Stomach (tissue), 4 donors: ENCODE results near the gene MZF1.

Source experiments
- POLR2A ChIP-seq, 4 donors: fragments of 450-650 bp; IDR thresholded peaks; one replicate each; pipeline ENCODE4 v1.6.1; 2016; ENCODE audit warnings: antibody characterized with exemption in 4 of 4, control low read depth in 2 of 4, mild to moderate bottlenecking in 1 of 4, moderate library complexity in 1 of 4
- POLR2AphosphoS5 ChIP-seq, 3 donors: sonication (generic); formaldehyde crosslinking; IDR thresholded peaks; one replicate each; pipeline ENCODE4 v1.6.1; 2016; ENCODE audit warnings: antibody characterized with exemption in 3 of 3
- TF ChIP-seq, protein P1 (sequence below), 7 experiments: fragments of 450-650 bp in 4 of 7; fragments of 200-600 bp in 3 of 7; sonication (generic) in 3 of 7; IDR thresholded peaks; one replicate each; pipeline ENCODE4 v1.5.1; 2016 to 2019; ENCODE audit warnings: antibody characterized with exemption in 7 of 7, control low read depth in 2 of 7, mild to moderate bottlenecking in 1 of 7

GRCh38 chr19:58584498-58585441 is 11.6 kb upstream of the MZF1 start:
- TF ChIP-seq POLR2A (IDR thresholded peaks at IDR 0.05) (no peak), POLR2AphosphoS5 (IDR thresholded peaks at IDR 0.05) (no peak)
- TF ChIP-seq, protein P1, sequence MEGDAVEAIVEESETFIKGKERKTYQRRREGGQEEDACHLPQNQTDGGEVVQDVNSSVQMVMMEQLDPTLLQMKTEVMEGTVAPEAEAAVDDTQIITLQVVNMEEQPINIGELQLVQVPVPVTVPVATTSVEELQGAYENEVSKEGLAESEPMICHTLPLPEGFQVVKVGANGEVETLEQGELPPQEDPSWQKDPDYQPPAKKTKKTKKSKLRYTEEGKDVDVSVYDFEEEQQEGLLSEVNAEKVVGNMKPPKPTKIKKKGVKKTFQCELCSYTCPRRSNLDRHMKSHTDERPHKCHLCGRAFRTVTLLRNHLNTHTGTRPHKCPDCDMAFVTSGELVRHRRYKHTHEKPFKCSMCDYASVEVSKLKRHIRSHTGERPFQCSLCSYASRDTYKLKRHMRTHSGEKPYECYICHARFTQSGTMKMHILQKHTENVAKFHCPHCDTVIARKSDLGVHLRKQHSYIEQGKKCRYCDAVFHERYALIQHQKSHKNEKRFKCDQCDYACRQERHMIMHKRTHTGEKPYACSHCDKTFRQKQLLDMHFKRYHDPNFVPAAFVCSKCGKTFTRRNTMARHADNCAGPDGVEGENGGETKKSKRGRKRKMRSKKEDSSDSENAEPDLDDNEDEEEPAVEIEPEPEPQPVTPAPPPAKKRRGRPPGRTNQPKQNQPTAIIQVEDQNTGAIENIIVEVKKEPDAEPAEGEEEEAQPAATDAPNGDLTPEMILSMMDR (IDR thresholded peaks at IDR 0.05) = no peak
